SJCRH30 (cell line): ENCODE data around the gene CALCA. TPM values are rescaled to one million over a fixed set of nuclear protein-coding genes. Genes with fewer than 3 reads are reported as not detected.

Source experiments
- DNase-seq, 2 experiments: peaks; one replicate each; pipeline ENCODE4 v3.0.0-alpha.2; 2015 to 2020
- H3K27ac ChIP-seq: fragments of 250-450 bp; sonication (Bioruptor Pico); 2 replicates; pipeline ENCODE4 v1.5.1; 2020; ENCODE audit warnings: mild to moderate bottlenecking, moderate library complexity
- H3K27me3 ChIP-seq: fragments of 250-450 bp; sonication (Bioruptor Pico); 2 replicates; pipeline ENCODE4 v1.5.1; 2020; ENCODE audit warnings: mild to moderate bottlenecking, moderate library complexity
- H3K36me3 ChIP-seq: fragments of 250-450 bp; sonication (Bioruptor Pico); 2 replicates; pipeline ENCODE4 v1.5.1; 2020; ENCODE audit warnings: mild to moderate bottlenecking, moderate library complexity
- H3K4me1 ChIP-seq: fragments of 250-450 bp; sonication (Bioruptor Pico); 2 replicates; pipeline ENCODE4 v1.5.1; 2020; ENCODE audit warnings: mild to moderate bottlenecking, moderate library complexity
- H3K4me3 ChIP-seq: fragments of 250-450 bp; sonication (Bioruptor Pico); 2 replicates; pipeline ENCODE4 v1.5.1; 2020; ENCODE audit warnings: mild to moderate bottlenecking, moderate library complexity
- H3K9me3 ChIP-seq: fragments of 250-450 bp; sonication (Bioruptor Pico); replicated peaks from 2 replicates; pipeline ENCODE4 v1.5.1; 2020; ENCODE audit warnings: mild to moderate bottlenecking, moderate library complexity
- total RNA-seq: library from RNA; depleted of rRNA; stranded (reverse); fragments of >200 nt; shearing (Covaris generic); gene quantifications from 2 replicates; pipeline ENCODE4 v1.2.3, GENCODE V29; 2014

The CALCA gene
- total RNA-seq, 1 experiment from 2014 or later, result not detected

DNA sequence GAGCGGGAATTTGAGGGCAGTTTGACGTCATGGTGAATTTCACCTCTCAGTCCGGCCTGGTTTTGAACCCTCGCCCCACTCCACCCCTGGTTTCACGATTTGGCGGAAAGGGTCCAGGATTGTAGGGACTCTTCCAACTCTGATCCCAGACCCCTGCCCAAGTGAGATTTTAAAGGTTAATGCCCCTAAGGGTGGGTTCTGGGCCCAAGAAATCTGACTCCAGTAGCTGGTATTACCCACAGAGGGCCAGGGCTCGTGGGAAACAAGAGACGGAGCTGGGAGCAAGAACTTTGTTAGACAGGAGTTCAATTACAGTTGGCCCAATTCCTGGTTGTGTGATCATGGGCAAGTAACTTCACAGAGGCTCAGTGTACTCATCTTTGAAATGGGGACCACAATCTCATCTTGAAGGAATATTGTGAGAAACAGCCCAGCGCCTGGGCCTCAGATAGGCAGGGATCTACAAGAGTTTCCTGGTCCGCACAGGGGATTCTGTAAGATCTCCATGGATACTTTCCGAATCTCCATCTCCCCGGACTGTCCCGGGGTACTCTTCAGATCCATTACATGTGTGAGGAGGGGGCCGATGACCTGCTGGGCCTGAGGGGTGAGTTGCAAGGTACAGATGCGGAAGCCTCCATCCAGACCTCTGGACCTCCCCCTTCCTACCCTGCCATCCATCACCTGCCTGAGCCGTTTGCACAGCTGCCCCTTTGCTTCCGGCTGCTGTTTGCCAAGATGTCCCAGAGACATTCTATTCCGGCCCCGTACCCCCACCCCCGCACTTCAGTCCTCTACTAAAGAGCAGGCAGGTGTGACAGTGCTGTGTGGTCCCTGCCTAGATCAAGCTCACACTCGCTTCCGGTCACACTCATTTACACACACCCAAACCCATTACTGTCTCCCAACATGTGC, 687 bp upstream of the CALCA start:
- Histone ChIP-seq H3K36me3 (no peaks in the 10 kb centered on the region), H3K4me1 (no peaks in the 10 kb centered on the region), H3K27me3 (peaks cover 6% of the 10 kb centered on the region; the same call in 1 of the 2 replicates), H3K4me3 (no peak overlapping the region), H3K9me3 (no peaks in the 10 kb centered on the region), H3K27ac (no peak overlapping the region)
- DNase-seq, result no peak

DNA sequence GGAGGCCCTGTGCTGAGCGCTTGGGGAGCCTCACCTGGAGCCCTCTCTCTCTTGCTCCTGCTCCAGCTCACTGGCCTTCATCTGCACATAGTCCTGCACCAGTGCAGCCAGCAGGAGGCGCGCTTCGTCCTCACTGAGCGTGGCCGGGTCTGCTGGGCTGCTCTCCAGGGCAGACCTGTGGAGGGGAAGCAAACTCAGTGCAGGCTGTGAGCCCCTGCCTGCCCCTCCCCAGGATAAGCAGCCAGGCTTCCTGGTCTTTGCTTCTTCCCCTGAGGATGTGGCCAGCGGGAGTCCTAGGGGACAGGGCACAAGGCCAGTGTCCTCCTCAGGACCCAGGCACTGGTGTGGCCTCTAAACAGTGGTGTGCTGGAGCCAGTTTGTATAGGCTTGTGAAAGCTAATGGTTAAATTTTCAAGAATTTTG, 2.2 kb downstream of the CALCA start:
- Histone ChIP-seq H3K27me3 (peaks cover 3% of the 10 kb centered on the region; the same call in 1 of the 2 replicates), H3K4me1 (no peaks in the 10 kb centered on the region)
- DNase-seq, result peak; percentile 45 to 56

DNA sequence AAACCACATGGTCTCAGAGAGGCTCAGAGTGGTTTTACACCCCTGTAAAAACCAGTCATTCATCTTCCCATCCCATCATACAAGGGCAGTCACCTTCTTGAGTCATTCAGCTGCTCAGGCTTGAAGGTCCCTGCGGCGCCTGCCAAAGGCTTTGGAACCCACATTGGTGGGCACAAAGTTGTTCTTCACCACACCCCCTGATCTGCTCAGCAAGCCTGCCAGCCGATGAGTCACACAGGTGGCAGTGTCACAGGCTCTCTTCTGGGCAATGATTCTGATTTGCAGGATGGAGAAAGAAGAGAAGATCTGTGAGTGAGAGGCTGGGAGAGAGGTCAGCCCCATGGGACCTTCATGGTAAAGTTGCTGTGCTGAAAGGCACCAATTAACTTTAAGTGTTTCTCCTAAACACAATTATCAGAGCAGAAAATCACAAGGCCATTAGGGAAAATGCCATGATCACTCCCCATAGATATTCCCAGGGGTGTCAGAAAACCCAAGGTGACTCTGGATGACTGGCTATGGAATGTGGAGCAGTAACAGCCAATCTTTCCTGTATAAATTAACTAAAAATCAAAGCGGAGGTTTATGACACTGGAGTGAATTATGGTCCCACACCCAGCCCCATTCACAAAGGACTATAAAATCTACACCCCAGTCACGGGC, 4.4 kb downstream of the CALCA start:
- no peaks in the 10 kb centered on the region for H3K9me3 ChIP-seq
- H3K4me3 ChIP-seq, result no peak overlapping the region
- no peak for DNase-seq
- no peaks in the 10 kb centered on the region for H3K36me3 ChIP-seq
- no peaks in the 10 kb centered on the region for H3K4me1 ChIP-seq
- H3K27ac ChIP-seq, result no peak overlapping the region
- H3K27me3 ChIP-seq, result no peaks in the 10 kb centered on the region; the same call in 1 of the 2 replicates

More for the DNA sequence above, 2.2 kb downstream of the CALCA start:
- no peaks in the 10 kb centered on the region for H3K9me3 ChIP-seq
- H3K27ac ChIP-seq, result no peak overlapping the region
- H3K36me3 ChIP-seq, result no peaks in the 10 kb centered on the region
- H3K4me3 ChIP-seq, result no peak overlapping the region

DNA sequence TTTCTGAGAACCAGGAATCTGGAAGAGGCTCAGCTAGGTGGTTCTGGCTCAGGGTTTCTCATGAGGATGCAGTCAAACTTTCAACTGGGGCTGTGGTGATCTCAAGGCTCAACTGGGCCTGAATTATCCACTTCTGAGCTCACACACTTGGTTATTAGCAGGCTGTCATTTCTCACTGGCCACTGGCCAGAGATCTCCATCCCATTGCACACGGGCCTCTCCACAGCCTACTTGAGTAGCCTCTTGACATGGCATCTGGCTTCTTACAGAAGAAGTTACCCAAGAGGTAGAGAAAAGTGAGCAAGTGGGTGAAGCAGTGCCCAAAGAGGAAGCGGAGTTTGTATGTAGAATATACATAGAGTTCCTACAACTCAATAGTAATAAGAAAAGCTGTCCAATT, 16.0 kb downstream of the CALCA start:
- Histone ChIP-seq H3K9me3 (no peaks in the 10 kb centered on the region), H3K36me3 (no peaks in the 10 kb centered on the region), H3K27ac (no peak overlapping the region), H3K4me3 (no peak overlapping the region), H3K27me3 (no peaks in the 10 kb centered on the region), H3K4me1 (no peaks in the 10 kb centered on the region)
- no peak for DNase-seq

DNA sequence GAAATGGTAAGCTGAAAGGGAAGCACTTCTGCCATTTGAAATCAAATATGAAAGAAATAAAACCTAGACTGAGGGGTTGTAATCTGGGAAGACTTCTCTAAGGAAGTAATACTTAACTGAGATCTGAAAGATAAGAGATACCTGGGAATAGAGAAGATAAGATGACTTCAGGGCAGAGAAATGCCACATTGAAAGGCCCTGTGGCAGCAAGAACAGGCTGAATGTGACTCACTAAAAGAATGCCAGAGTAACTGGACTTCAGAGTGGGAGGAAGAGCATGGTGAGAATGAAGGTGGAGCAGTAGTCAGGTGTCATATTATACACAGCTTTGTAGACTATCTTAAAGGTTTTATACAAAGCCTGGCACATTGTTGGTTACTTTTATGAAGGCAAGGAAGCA, 17.6 kb downstream of the CALCA start:
- H3K9me3 ChIP-seq, result no peaks in the 10 kb centered on the region

DNA sequence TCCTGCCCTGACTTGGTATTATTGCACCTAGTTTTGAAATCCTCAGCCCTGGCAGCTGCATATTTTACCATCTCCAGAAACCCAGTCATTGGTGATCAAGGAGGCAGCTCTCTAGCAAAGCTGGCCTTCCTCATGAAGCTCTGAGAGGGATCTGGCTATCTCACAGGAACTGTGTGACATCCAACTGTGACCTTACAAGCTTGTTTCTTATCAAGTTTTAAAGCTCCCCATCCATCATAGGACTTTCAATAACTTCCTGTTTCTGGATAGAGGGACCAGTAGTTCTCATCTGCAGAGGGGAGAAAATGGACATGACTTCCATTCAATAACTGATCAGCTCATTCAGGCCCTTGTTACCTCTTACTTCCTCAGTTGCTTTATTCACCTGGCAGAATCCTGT, 18.2 kb downstream of the CALCA start:
- no peaks in the 10 kb centered on the region for H3K27me3 ChIP-seq
- H3K4me3 ChIP-seq, result no peak overlapping the region
- no peaks in the 10 kb centered on the region for H3K4me1 ChIP-seq
- H3K36me3 ChIP-seq, result no peaks in the 10 kb centered on the region
- DNase-seq, result no peak
- H3K27ac ChIP-seq, result no peak overlapping the region
- H3K9me3 ChIP-seq, result no peaks in the 10 kb centered on the region

More for the DNA sequence above, 17.6 kb downstream of the CALCA start:
- no peak for DNase-seq
- Histone ChIP-seq H3K36me3 (no peaks in the 10 kb centered on the region), H3K4me3 (no peak overlapping the region), H3K27me3 (no peaks in the 10 kb centered on the region), H3K27ac (no peak overlapping the region), H3K4me1 (no peaks in the 10 kb centered on the region)

DNA sequence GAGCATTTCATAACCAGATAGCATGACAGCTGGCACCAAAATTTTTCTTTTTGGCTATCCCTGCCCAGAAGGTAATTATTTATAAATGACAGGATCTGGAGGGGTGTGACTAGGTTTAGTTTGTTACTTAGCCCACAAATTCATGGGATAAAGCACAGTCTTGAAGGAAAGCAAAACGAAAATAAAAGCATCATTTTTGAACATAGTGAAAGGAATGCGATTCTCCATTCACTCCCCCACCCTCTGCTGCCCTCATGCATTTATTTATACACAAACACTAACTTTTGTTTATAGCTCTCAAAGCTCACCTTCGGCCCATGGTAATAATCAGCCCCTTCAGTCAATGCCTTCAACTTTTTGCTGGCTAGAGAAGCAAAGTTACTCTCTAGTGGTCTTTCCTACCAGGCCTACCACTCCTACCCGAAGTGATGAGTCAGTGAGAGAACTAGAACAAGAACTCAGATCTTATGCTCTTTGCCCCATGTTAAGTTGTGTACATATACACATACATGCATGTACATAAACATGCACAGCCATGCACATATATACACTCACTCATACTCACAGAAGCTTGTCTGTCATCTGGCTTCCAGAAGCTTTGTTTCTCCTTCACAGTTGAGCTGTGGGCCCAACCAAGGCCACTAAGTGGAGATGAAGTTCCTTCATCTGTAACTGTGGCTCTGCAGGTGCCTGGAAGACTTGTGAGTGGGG, 22.6 kb downstream of the CALCA start:
- Histone ChIP-seq H3K27ac (no peak overlapping the region), H3K27me3 (no peaks in the 10 kb centered on the region; the same call in 1 of the 2 replicates), H3K9me3 (no peaks in the 10 kb centered on the region), H3K4me3 (no peak overlapping the region), H3K4me1 (no peaks in the 10 kb centered on the region), H3K36me3 (no peaks in the 10 kb centered on the region)
- no peak for DNase-seq

DNA sequence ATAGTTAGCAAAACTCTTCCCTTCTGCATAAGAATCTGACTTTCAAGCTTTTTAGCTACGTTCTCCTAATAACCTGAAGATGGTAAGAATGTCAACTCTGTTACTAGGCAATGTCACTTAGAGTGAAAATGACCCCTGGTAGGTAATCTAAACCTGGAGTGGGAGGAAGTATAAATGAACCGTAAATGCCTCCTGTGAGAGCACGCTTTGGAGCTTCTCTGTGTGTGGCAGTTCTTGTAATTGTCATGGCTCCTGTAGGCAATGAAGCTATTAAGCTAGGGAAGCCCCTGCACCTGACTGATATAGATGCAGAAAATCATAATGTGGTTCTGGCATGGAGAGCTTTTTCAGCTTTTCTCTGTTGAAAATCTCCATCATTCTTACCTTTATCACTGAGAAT, 29.4 kb downstream of the CALCA start:
- H3K27me3 ChIP-seq, result peaks cover 3% of the 10 kb centered on the region; the same call in 1 of the 2 replicates
- no peaks in the 10 kb centered on the region for H3K4me1 ChIP-seq
- no peaks in the 10 kb centered on the region for H3K36me3 ChIP-seq
- H3K9me3 ChIP-seq, result no peaks in the 10 kb centered on the region
- H3K4me3 ChIP-seq, result no peak overlapping the region
- no peak for DNase-seq
- H3K27ac ChIP-seq, result no peak overlapping the region

DNA sequence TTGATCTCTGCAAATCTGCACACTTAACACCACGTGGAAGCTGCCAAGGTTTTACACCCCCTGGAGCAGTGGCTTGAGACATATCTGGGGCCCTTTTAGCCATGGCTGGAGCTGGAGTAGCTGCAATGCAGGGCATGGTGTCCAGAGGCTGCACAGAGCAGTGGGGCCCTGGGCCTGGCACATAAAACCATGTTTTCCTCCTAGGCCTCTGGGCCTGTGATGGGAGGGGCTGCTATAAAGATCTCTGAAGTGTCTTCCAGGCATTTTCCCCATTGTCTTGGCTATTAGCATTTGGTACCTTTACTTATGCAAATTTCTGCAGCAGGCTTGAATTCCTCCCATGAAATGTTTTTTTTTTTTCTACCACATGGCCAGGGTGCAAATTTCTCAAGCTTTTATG, 33.2 kb downstream of the CALCA start:
- H3K9me3 ChIP-seq, result no peaks in the 10 kb centered on the region
- H3K27ac ChIP-seq, result no peak overlapping the region
- H3K27me3 ChIP-seq, result peaks cover 3% of the 10 kb centered on the region
- no peak for DNase-seq
- no peaks in the 10 kb centered on the region for H3K36me3 ChIP-seq
- no peaks in the 10 kb centered on the region for H3K4me1 ChIP-seq
- H3K4me3 ChIP-seq, result no peak overlapping the region

DNA sequence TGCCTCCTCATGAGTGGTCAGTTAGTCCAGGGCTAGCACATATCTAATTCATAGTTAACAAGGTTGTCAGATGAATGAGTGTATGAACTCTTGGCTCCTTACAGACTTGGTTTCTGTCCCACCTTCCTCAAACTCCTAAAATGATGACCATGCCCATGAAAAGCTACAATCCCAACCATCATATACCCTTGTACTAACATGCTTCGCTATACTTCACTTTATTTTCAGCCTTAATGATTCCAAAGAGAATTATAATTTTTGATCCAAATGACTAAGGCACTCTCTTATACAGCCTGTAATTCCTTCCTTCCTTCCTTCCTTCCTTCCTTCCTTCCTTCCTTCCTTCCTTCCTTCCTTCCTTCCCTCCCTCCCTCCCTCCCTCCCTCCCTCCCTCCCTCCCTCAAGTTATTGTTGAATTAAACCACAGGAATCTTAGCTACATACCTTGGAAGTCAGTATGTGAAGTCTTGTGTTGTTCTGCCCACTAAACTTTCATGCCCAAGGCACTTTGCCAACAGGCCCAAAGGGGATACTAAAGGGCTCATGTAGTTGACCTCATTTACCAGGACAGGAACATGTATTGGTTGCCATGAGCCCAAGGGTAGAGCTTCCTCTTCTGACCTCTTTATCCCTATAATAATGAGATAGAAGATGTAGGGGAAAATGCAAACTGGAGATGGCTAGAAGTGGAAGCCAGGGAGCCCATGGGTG, 37.4 kb downstream of the CALCA start:
- no peak overlapping the region for H3K4me3 ChIP-seq
- H3K27ac ChIP-seq, result no peak overlapping the region
- no peaks in the 10 kb centered on the region for H3K36me3 ChIP-seq
- no peaks in the 10 kb centered on the region for H3K9me3 ChIP-seq
- H3K4me1 ChIP-seq, result no peaks in the 10 kb centered on the region
- no peak for DNase-seq
- H3K27me3 ChIP-seq, result peaks cover 5% of the 10 kb centered on the region; the same call in 1 of the 2 replicates

DNA sequence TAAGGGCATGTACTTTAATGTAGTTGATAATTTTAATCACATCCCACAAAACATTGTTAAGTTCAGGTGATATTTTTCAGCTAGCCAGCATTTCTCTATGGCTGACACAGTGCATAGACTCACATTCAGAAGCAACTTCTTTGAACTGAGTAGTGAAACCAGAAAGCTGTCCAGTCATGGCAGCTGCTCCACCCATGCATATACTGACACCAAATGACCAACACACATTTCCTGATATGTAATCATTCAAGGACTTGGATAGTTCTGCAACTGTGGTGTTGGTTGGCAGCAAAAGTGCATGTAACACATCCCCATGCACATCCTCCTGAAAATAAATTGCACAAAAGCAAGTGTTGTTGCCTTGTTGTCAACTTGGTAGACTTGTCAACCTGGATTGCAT, 39.7 kb downstream of the CALCA start:
- Histone ChIP-seq H3K27me3 (peaks cover 8% of the 10 kb centered on the region; the same call in 1 of the 2 replicates), H3K4me1 (no peaks in the 10 kb centered on the region), H3K36me3 (no peaks in the 10 kb centered on the region), H3K4me3 (no peak overlapping the region), H3K27ac (no peak overlapping the region), H3K9me3 (no peaks in the 10 kb centered on the region)
- DNase-seq, result no peak

DNA sequence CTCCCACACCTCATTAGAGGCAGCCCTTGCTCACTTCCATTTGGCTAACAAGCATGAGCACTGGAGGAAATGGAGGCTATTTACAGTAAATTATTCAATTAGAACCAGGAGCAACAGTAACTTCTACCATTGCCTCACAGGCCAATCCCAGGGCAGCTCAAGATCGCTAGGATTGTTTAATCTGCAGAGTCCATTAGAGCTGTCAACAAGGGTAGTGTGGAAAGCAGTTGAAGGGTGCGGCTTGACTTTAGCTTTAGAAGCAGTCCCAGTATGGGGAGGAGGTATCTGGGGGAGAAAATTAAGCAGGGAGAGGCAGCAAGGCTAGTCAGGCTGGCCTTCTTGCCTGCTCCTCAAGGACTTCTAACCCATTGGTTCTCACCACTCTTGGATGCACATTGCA, 41.8 kb downstream of the CALCA start:
- Histone ChIP-seq H3K4me3 (no peak overlapping the region), H3K36me3 (no peaks in the 10 kb centered on the region), H3K9me3 (no peaks in the 10 kb centered on the region), H3K27me3 (peaks cover 8% of the 10 kb centered on the region; the same call in 1 of the 2 replicates), H3K27ac (no peak overlapping the region), H3K4me1 (no peaks in the 10 kb centered on the region)
- no peak for DNase-seq

DNA sequence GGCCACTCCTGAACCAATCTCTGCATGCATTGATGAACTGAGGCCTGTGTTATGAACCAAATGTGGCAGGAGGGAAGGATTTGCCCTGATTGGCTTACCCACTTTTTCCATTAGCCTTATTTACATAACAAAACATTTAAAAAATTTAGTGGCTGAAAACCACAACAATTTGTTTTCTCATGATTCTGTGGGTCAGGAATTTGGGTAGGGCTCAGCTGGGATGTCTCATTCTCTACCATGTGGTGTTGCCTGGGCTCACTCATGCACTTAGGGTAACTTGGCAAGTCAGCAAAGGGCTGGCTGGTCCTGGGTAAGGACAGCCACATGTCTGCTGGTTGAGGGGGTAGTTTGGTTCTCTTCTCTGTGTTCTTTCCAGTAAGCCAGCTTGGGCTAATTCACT, 45.0 kb downstream of the CALCA start:
- no peak for DNase-seq
- Histone ChIP-seq H3K27me3 (peaks cover 8% of the 10 kb centered on the region; the same call in 1 of the 2 replicates), H3K4me3 (no peak overlapping the region), H3K4me1 (no peaks in the 10 kb centered on the region), H3K27ac (no peak overlapping the region), H3K36me3 (no peaks in the 10 kb centered on the region), H3K9me3 (no peaks in the 10 kb centered on the region)

DNA sequence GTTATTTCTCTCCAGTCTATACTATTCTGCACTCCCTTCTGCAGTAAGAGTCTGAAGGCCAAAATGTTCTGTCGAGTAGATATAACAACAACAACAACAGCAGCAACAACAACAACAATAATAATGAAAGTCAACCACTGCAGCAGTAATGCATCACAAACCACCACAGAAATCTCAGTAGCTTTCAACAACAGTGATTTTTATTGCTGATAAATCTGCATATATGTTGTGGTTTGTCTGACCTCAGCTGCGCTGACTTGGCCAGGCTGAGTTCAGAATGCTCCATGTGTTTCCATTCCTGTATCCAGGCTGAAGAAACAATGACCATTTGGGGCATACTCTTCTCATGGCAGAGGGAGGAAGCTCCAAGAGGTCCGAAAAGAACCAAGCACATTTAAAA, 47.8 kb downstream of the CALCA start:
- DNase-seq, result no peak
- Histone ChIP-seq H3K9me3 (no peaks in the 10 kb centered on the region), H3K4me3 (no peak overlapping the region), H3K4me1 (no peaks in the 10 kb centered on the region), H3K27ac (no peak overlapping the region), H3K36me3 (no peaks in the 10 kb centered on the region), H3K27me3 (peaks cover 3% of the 10 kb centered on the region; the same call in 1 of the 2 replicates)
